WI38 (cell line): Measurements from ENCODE around the gene SIK1.

Experiments used
- H3K4me3 ChIP-seq: 2 replicates; pipeline ENCODE4 v1.5.1; 2011; ENCODE audit warnings: low read depth, mild to moderate bottlenecking, control low read depth, low read length
- TF ChIP-seq, protein P1 (sequence below): IDR thresholded peaks from 2 replicates; pipeline ENCODE4 v1.5.1; 2012; ENCODE audit warnings: low read depth, mild to moderate bottlenecking, control low read depth, low read length

The SIK1 gene

DNA sequence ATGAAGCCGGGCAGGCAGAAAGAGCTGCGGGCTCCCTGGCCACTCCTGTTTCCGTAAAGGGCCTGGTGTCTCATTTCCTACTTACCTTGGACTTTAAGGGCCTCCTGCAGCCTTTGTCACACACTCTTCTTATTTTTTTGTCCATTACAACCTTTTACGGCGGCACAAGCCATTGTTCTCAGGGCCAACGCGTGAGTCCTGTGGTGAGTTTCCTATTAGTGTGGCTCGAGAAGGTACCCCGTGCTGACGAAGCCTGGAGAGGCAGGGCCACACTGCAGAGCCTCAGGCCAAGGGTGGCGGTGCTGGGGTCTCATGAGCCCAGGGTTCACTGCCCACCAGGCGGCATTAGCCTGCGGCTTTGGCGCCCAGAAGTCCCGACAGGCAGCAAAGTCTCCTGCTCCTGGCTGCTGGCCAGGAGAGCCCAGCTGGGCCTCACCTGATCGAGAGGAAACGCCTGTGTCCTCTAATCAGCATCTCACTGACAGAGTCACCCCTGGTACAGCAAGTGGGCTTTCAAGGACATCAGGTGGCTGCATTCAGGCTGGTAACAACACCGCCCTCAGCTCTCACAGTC lies 62.0 kb downstream of the SIK1 start:
- no peak overlapping the region for H3K4me3 ChIP-seq
- TF ChIP-seq, protein P1, sequence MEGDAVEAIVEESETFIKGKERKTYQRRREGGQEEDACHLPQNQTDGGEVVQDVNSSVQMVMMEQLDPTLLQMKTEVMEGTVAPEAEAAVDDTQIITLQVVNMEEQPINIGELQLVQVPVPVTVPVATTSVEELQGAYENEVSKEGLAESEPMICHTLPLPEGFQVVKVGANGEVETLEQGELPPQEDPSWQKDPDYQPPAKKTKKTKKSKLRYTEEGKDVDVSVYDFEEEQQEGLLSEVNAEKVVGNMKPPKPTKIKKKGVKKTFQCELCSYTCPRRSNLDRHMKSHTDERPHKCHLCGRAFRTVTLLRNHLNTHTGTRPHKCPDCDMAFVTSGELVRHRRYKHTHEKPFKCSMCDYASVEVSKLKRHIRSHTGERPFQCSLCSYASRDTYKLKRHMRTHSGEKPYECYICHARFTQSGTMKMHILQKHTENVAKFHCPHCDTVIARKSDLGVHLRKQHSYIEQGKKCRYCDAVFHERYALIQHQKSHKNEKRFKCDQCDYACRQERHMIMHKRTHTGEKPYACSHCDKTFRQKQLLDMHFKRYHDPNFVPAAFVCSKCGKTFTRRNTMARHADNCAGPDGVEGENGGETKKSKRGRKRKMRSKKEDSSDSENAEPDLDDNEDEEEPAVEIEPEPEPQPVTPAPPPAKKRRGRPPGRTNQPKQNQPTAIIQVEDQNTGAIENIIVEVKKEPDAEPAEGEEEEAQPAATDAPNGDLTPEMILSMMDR = no peak
